OCI-LY1 (cell line): ENCODE results near the gene BNIP2.

ENCODE experiments used
- H2AFZ ChIP-seq: fragments of 200-600 bp; sonication (generic), shearing (Covaris generic); 2 replicates; pipeline ENCODE4 v1.6.0; 2014; ENCODE audit warnings: antibody characterized with exemption, mild to moderate bottlenecking, low read length
- H3F3A ChIP-seq: fragments of 200-600 bp; sonication (generic), shearing (Covaris generic); 2 replicates; pipeline ENCODE4 v1.6.0; 2014; ENCODE audit warnings: mild to moderate bottlenecking, antibody characterized with exemption, low read length, moderate library complexity; ENCODE audit not compliant: insufficient read depth
- H3K27ac ChIP-seq: fragments of 200-600 bp; sonication (generic); 2 replicates; pipeline ENCODE4 v1.5.1; 2014; ENCODE audit warnings: low read length, mixed run types, mild to moderate bottlenecking, low read depth; ENCODE audit not compliant: poor library complexity, severe bottlenecking
- H3K27me3 ChIP-seq: fragments of 200-600 bp; sonication (generic); 2 replicates; pipeline ENCODE4 v1.6.0; 2014; ENCODE audit warnings: antibody characterized with exemption, mild to moderate bottlenecking, low read length, moderate library complexity; ENCODE audit not compliant: insufficient read depth
- H3K36me3 ChIP-seq: fragments of 200-600 bp; sonication (generic); 2 replicates; pipeline ENCODE4 v1.6.1; 2014; ENCODE audit warnings: mild to moderate bottlenecking, antibody characterized with exemption, low read length, moderate library complexity, mixed read lengths; ENCODE audit not compliant: insufficient read depth
- H3K4me1 ChIP-seq: fragments of 200-600 bp; sonication (generic); 2 replicates; pipeline ENCODE4 v1.5.1; 2014; ENCODE audit warnings: mild to moderate bottlenecking, low read length, moderate library complexity; ENCODE audit not compliant: insufficient read depth, severe bottlenecking
- H3K4me2 ChIP-seq: fragments of 200-600 bp; sonication (generic), shearing (Covaris generic); 2 replicates; pipeline ENCODE4 v1.6.1; 2014; ENCODE audit warnings: low read length
- H3K4me3 ChIP-seq: fragments of 200-600 bp; sonication (generic); 2 replicates; pipeline ENCODE4 v1.5.1; 2014; ENCODE audit warnings: low read length, low read depth, mild to moderate bottlenecking, mixed read lengths; ENCODE audit not compliant: poor library complexity, severe bottlenecking
- H3K79me2 ChIP-seq: fragments of 200-600 bp; shearing (Covaris generic); 2 replicates; pipeline ENCODE4 v1.6.1; 2016; ENCODE audit warnings: mixed run types, low read length, mixed read lengths; ENCODE audit not compliant: insufficient read depth
- H3K9ac ChIP-seq: fragments of 200-600 bp; sonication (generic), shearing (Covaris generic); 2 replicates; pipeline ENCODE4 v1.6.1; 2014; ENCODE audit warnings: mild to moderate bottlenecking, low read length, mixed read lengths
- H3K9me2 ChIP-seq: fragments of 200-600 bp; sonication (generic), shearing (Covaris generic); 2 replicates; pipeline ENCODE4 v1.6.1; 2014; ENCODE audit warnings: low read depth, mild to moderate bottlenecking, low read length, mixed read lengths
- H3K9me3 ChIP-seq: fragments of 200-600 bp; shearing (Covaris generic); 2 replicates; pipeline ENCODE4 v1.6.1; 2014; ENCODE audit warnings: low read length, mixed read lengths
- H4K20me1 ChIP-seq: fragments of 200-600 bp; sonication (generic), shearing (Covaris generic); 2 replicates; pipeline ENCODE4 v1.6.0; 2016; ENCODE audit warnings: mild to moderate bottlenecking, low read length; ENCODE audit not compliant: insufficient read depth
- EZH2 ChIP-seq: fragments of 200-600 bp; sonication (generic), shearing (Covaris generic); IDR thresholded peaks from 2 replicates; pipeline ENCODE4 v1.8.0; 2017; ENCODE audit warnings: borderline replicate concordance, mixed run types, mild to moderate bottlenecking, antibody characterized with exemption, low read length, moderate library complexity, mixed read lengths
- TF ChIP-seq, protein P1 (sequence below): fragments of 200-600 bp; sonication (generic), shearing (Covaris generic); IDR thresholded peaks from 2 replicates; pipeline ENCODE4 v1.5.1; 2017; ENCODE audit warnings: mild to moderate bottlenecking, antibody characterized with exemption, low read length, moderate library complexity, mixed read lengths

Gene BNIP2

DNA sequence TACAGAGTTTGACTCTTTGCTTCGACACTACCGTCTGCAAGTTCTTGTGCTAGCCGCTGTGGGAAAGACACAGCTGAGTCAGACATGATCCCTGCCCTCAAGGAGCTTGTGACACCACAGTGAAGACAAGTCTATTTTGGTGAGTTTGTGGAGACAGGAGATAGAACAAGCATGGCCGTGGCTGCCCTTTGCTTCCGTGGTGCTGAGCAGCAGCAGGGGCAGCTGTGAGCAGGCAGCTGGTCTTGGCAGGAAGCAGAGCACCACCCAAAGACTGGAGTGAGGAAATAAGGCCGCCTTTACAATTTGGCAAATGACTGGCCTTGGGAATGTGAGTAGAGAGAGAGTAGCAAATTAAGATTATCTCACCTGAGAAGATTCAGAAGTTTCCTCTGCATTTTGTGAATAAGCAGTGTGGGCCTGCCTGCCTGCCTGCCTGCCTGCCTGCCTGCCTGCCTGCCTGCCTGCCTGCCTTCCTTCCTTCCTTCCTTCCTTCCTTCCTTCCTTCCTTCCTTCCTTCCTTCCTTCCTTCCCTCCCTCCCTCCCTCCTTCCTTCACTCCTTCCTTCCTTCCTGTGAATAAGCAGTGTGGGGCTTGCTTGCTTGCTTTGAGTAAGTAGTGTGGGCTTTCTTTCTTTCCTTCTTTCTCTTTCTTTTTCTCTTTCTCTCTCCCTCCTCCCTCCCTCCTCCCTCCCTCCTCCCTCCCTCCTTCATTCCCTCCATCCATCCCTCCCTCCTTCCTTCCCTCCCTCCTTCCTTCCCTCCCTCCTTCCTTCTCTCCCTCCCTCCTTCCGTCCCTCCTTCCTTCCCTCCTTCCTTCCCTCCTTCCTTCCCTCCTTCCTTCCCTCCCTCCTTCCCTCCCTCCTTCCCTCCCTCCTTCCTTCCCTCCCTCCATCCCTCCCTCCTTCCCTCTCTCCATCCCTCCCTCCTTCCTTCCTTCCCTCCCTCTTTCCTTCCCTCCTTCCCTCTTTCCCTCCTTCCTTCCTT lies 79.1 kb downstream of the BNIP2 start:
- no peaks in the 10 kb centered on the region for H4K20me1 ChIP-seq
- H3K27ac ChIP-seq: no peak overlapping the region
- H3K36me3 ChIP-seq: no peaks in the 10 kb centered on the region
- no peaks in the 10 kb centered on the region for H3K9me2 ChIP-seq
- no peak overlapping the region for H3K9ac ChIP-seq
- no peak overlapping the region for H3K4me2 ChIP-seq
- no peak overlapping the region for H2AFZ ChIP-seq
- no peaks in the 10 kb centered on the region for H3K79me2 ChIP-seq
- H3K4me3 ChIP-seq: no peak overlapping the region
- H3K27me3 ChIP-seq: no peaks in the 10 kb centered on the region
- TF ChIP-seq, protein P1, sequence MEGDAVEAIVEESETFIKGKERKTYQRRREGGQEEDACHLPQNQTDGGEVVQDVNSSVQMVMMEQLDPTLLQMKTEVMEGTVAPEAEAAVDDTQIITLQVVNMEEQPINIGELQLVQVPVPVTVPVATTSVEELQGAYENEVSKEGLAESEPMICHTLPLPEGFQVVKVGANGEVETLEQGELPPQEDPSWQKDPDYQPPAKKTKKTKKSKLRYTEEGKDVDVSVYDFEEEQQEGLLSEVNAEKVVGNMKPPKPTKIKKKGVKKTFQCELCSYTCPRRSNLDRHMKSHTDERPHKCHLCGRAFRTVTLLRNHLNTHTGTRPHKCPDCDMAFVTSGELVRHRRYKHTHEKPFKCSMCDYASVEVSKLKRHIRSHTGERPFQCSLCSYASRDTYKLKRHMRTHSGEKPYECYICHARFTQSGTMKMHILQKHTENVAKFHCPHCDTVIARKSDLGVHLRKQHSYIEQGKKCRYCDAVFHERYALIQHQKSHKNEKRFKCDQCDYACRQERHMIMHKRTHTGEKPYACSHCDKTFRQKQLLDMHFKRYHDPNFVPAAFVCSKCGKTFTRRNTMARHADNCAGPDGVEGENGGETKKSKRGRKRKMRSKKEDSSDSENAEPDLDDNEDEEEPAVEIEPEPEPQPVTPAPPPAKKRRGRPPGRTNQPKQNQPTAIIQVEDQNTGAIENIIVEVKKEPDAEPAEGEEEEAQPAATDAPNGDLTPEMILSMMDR: no peak
- no peak for TF ChIP-seq EZH2
- H3K4me1 ChIP-seq: peaks cover 5% of the 10 kb centered on the region
- H3F3A ChIP-seq: no peaks in the 10 kb centered on the region
- no peaks in the 10 kb centered on the region for H3K9me3 ChIP-seq
